Measurements from ENCODE around the gene PDE6C. TPM values are rescaled to one million over a fixed set of nuclear protein-coding genes. Genes with fewer than 3 reads are reported as not detected.

PDE6C gene
- total and polyA plus RNA-seq, 2 of the 8 experiments (the other 6 are each of a cell fraction or from before 2014, with no cell fraction given), result not detected

GRCh38 chr10:93678386-93678785, 66.0 kb downstream of the PDE6C start:
- Histone ChIP-seq H3K27me3 (replicated peaks in 1 of 4; ENCODE audit: control insufficient read depth in 3 of 4, extremely low read depth in 1 of 4, insufficient read depth in 3 of 4, low read length in 3 of 4) (no peaks in the 10 kb centered on the region), H2BK20ac (ENCODE audit: low read length) (no peak overlapping the region), H3K27ac (ENCODE audit: low read depth, low read length) (no peak overlapping the region), H3K4ac (replicated peaks; ENCODE audit: insufficient read length, low read depth, low read length) (no peak overlapping the region), H3K23ac (ENCODE audit: insufficient read length) (no peak overlapping the region), H2AFZ (ENCODE audit: low read length) (no peak overlapping the region), H3K79me1 (ENCODE audit: low read depth, low read length) (no peaks in the 10 kb centered on the region), H3K9ac (replicated peaks in 1 of 4; ENCODE audit: extremely low read depth in 1 of 4, low read depth in 3 of 4, low read length in 3 of 4) (no peak overlapping the region), H3K4me3 (ENCODE audit: extremely low read depth in 1 of 4, insufficient read depth in 2 of 4, low read depth in 3 of 4, low read length in 4 of 4) (no peak overlapping the region), H4K91ac (replicated peaks; ENCODE audit: insufficient read length, low read length) (no peak overlapping the region), H3K23me2 (ENCODE audit: low read depth, low read length) (no peaks in the 10 kb centered on the region), H3K79me2 (ENCODE audit: control insufficient read depth in 1 of 2, insufficient read depth in 2 of 2, low read length in 2 of 2) (no peaks in the 10 kb centered on the region), H4K20me1 (replicated peaks in 1 of 2; ENCODE audit: control insufficient read depth in 1 of 2, insufficient read depth in 2 of 2, low read length in 2 of 2) (no peaks in the 10 kb centered on the region), H2BK12ac (ENCODE audit: low read depth, low read length) (no peak overlapping the region), H3K4me2 (ENCODE audit: insufficient read depth in 1 of 2, low read depth in 2 of 2, low read length in 2 of 2) (no peak overlapping the region), H3K18ac (ENCODE audit: extremely low read depth, low read length) (no peak overlapping the region), H2AK5ac (ENCODE audit: low read depth, low read length) (no peak overlapping the region), H3K4me1 (replicated peaks in 1 of 4; ENCODE audit: control insufficient read depth in 3 of 4, insufficient read depth in 4 of 4, low read length in 3 of 4) (no peaks in the 10 kb centered on the region), H2BK5ac (ENCODE audit: low read depth, low read length) (no peak overlapping the region), H3K9me3 (ENCODE audit: insufficient read depth in 2 of 2, low read depth in 1 of 2, low read length in 1 of 2) (no peaks in the 10 kb centered on the region), H2BK120ac (replicated peaks; ENCODE audit: low read depth, low read length) (no peak overlapping the region), H3K56ac (replicated peaks; ENCODE audit: insufficient read length, low read depth, low read length) (no peak overlapping the region), H2BK15ac (ENCODE audit: low read length) (no peak overlapping the region), H4K8ac (ENCODE audit: extremely low read depth, insufficient read depth, low read length) (no peak overlapping the region; the same call in 1 of the 2 replicates), H3K14ac (ENCODE audit: insufficient read length) (no peak overlapping the region), H4K5ac (ENCODE audit: insufficient read length, low read depth, low read length) (no peak overlapping the region), H3K36me3 (ENCODE audit: control insufficient read depth in 2 of 4, insufficient read depth in 4 of 4, low read length in 3 of 4) (peaks cover 0 to 52% (median 9%) of the 10 kb centered on the region in 4 experiments; a peak in 4 of 8 replicates)
- no peak for FAIRE-seq
- DNase-seq (ENCODE audit: low read depth in 1 of 2, low spot score in 2 of 2), result no peak
- ChIA-PET POLR2A (ENCODE audit: partially characterized antibody) (no interaction called here), CTCF (ENCODE audit: partially characterized antibody) (interaction anchor here (0.6 to 2.1 kb wide), 15 partner anchors 8 to 678 kb away, joined by 3 to 27 read pairs (median 4); no protein-coding TSS in a partner anchor)
- WGBS, 2 experiments (ENCODE audit: extremely low coverage in 1 of 2, insufficient coverage in 1 of 2, insufficient read length in 1 of 2, insufficient replicate concordance in 2 of 2, low coverage in 1 of 2, low lambda C conversion rate in 2 of 2, missing lambda C conversion rate in 1 of 2), result 79% methylated on average over 4 of the region's 4 CpGs; no CpG with 5 or more reads in 1 of the 2 experiments
- TF ChIP-seq KDM4A (IDR thresholded peaks at IDR 0.05; ENCODE audit: low read depth, low read length, severe bottlenecking) (no peak), MAFK (IDR thresholded peaks at IDR 0.05; ENCODE audit: low read depth, low read length) (no peak), TBP (IDR thresholded peaks at IDR 0.05; ENCODE audit: low read depth, low read length) (no peak), RXRA (IDR thresholded peaks at IDR 0.05; ENCODE audit: insufficient read depth, low read depth, low read length) (no peak)

All from H1 (cell line).